Mesenchymal stem cell (in vitro differentiated cells and primary cell): Measurements from ENCODE around the gene SCGB3A1.

Source experiments
- DNase-seq: peaks from one replicate; pipeline ENCODE4 v3.0.0-alpha.2; 2013
- H2AFZ ChIP-seq: one replicate; pipeline ENCODE4 v1.6.1; 2013; ENCODE audit warnings: low read depth, mild to moderate bottlenecking, control low read depth, inconsistent platforms, low read length, moderate library complexity
- H2AK5ac ChIP-seq: 2 replicates; pipeline ENCODE4 v1.6.1; 2013; ENCODE audit warnings: low read length, moderate library complexity, mild to moderate bottlenecking, inconsistent platforms; ENCODE audit not compliant: severe bottlenecking
- H2BK120ac ChIP-seq: one replicate; pipeline ENCODE4 v1.6.1; 2013; ENCODE audit warnings: low read depth, mild to moderate bottlenecking, inconsistent platforms, low read length, moderate library complexity
- H2BK12ac ChIP-seq, 2 experiments: one replicate each; pipeline ENCODE4 v1.6.1; 2013; ENCODE audit warnings: inconsistent platforms in 2 of 2, low read length in 2 of 2, mild to moderate bottlenecking in 2 of 2, moderate library complexity in 2 of 2, control low read depth in 1 of 2
- H2BK15ac ChIP-seq: one replicate; pipeline ENCODE4 v1.6.1; 2013; ENCODE audit warnings: mild to moderate bottlenecking, low read depth, inconsistent platforms; ENCODE audit not compliant: poor library complexity, severe bottlenecking
- H2BK5ac ChIP-seq: 2 replicates; pipeline ENCODE4 v1.6.1; 2013; ENCODE audit warnings: low read depth, mild to moderate bottlenecking, low read length, control low read depth, inconsistent platforms; ENCODE audit not compliant: poor library complexity, severe bottlenecking
- H3K14ac ChIP-seq, 2 experiments: one replicate each; pipeline ENCODE4 v1.6.1; 2013; ENCODE audit warnings: inconsistent platforms in 2 of 2, low read length in 2 of 2, control low read depth in 1 of 2, mild to moderate bottlenecking in 1 of 2, moderate library complexity in 1 of 2
- H3K18ac ChIP-seq, 2 experiments: one replicate each; pipeline ENCODE4 v1.6.1; 2013; ENCODE audit warnings: inconsistent platforms in 2 of 2, low read length in 2 of 2, control low read depth in 1 of 2, low read depth in 1 of 2, mild to moderate bottlenecking in 1 of 2
- H3K23ac ChIP-seq, 2 experiments: one replicate each; pipeline ENCODE4 v1.6.1; 2013; ENCODE audit warnings: inconsistent platforms in 2 of 2, low read length in 2 of 2, mild to moderate bottlenecking in 2 of 2, moderate library complexity in 2 of 2, control low read depth in 1 of 2
- H3K27ac ChIP-seq: 2 replicates; pipeline ENCODE4 v1.5.1; 2013; ENCODE audit warnings: mild to moderate bottlenecking, moderate library complexity, low read length, control low read depth, inconsistent platforms; ENCODE audit not compliant: poor library complexity, severe bottlenecking
- H3K27me3 ChIP-seq, 2 experiments: 2 replicates each; pipeline versions ENCODE4 v1.6.1 to v1.7.0; 2013; ENCODE audit warnings: low read length in 2 of 2, mild to moderate bottlenecking in 2 of 2, moderate library complexity in 2 of 2, control low read depth in 1 of 2, inconsistent platforms in 1 of 2; ENCODE audit not compliant: control insufficient read depth in 1 of 2, insufficient read depth in 1 of 2
- H3K36me3 ChIP-seq, 2 experiments: 2 replicates each; pipeline versions ENCODE4 v1.6.1 to v1.7.0; 2013; ENCODE audit warnings: low read length in 2 of 2, control low read depth in 1 of 2, inconsistent platforms in 1 of 2, low read depth in 1 of 2, mild to moderate bottlenecking in 1 of 2; ENCODE audit not compliant: insufficient read depth in 2 of 2, control insufficient read depth in 1 of 2
- H3K4ac ChIP-seq, 2 experiments: one replicate each; pipeline ENCODE4 v1.6.1; 2013; ENCODE audit warnings: inconsistent platforms in 2 of 2, low read length in 2 of 2, mild to moderate bottlenecking in 2 of 2, moderate library complexity in 2 of 2, control low read depth in 1 of 2, low read depth in 1 of 2
- H3K4me1 ChIP-seq: 2 replicates; pipeline ENCODE4 v1.6.1; 2013; ENCODE audit warnings: low read depth, low read length, control low read depth; ENCODE audit not compliant: control insufficient read depth, insufficient read depth
- H3K4me2 ChIP-seq: 2 replicates; pipeline ENCODE4 v1.6.1; 2013; ENCODE audit warnings: low read length, mild to moderate bottlenecking, inconsistent platforms; ENCODE audit not compliant: poor library complexity, severe bottlenecking
- H3K4me3 ChIP-seq, 2 experiments: 2 replicates each; pipeline versions ENCODE4 v1.5.1 to v1.7.0; 2013; ENCODE audit warnings: low read length in 2 of 2, mild to moderate bottlenecking in 2 of 2, control low read depth in 1 of 2, low read depth in 1 of 2; ENCODE audit not compliant: insufficient read depth in 1 of 2
- H3K79me1 ChIP-seq: replicated peaks from 2 replicates; pipeline ENCODE4 v1.6.1; 2013; ENCODE audit warnings: mild to moderate bottlenecking, control low read depth, low read length, inconsistent platforms; ENCODE audit not compliant: poor library complexity, severe bottlenecking
- H3K9ac ChIP-seq: 2 replicates; pipeline ENCODE4 v1.7.0; 2013; ENCODE audit warnings: mild to moderate bottlenecking, low read length, moderate library complexity
- H3K9me3 ChIP-seq: 2 replicates; pipeline ENCODE4 v1.7.0; 2013; ENCODE audit warnings: mild to moderate bottlenecking, low read length; ENCODE audit not compliant: control insufficient read depth
- H4K8ac ChIP-seq: one replicate; pipeline ENCODE4 v1.6.1; 2013; ENCODE audit warnings: inconsistent platforms, mild to moderate bottlenecking, low read length, moderate library complexity
- H4K91ac ChIP-seq: one replicate; pipeline ENCODE4 v1.6.1; 2013; ENCODE audit warnings: mild to moderate bottlenecking, low read length, inconsistent platforms
- WGBS: methylation state at CpG from one replicate; pipeline ENCODE4 v1.1.7; 2013; ENCODE audit warnings: mixed read lengths; 5-methylcytosine and 5-hydroxymethylcytosine counted together

The SCGB3A1 gene

GRCh38 chr5:180619563-180619915, 28.2 kb upstream of the SCGB3A1 start:
- H2BK5ac ChIP-seq = no peak overlapping the region
- DNase-seq = no peak
- peaks cover 20 to 28% of the 10 kb centered on the region in 2 experiments for H3K27me3 ChIP-seq
- H2BK15ac ChIP-seq = no peak overlapping the region
- H2AFZ ChIP-seq = no peak overlapping the region
- H3K9me3 ChIP-seq = no peaks in the 10 kb centered on the region
- H3K27ac ChIP-seq = no peak overlapping the region
- H3K4me2 ChIP-seq = no peak overlapping the region
- no peak overlapping the region for H3K18ac ChIP-seq
- H4K8ac ChIP-seq = no peak overlapping the region
- H3K79me1 ChIP-seq = no peaks in the 10 kb centered on the region
- H3K36me3 ChIP-seq = no peaks in the 10 kb centered on the region
- H3K14ac ChIP-seq = no peak overlapping the region
- no peak overlapping the region for H4K91ac ChIP-seq
- H2AK5ac ChIP-seq = no peak overlapping the region
- H2BK120ac ChIP-seq = no peak overlapping the region
- H3K4ac ChIP-seq = no peak overlapping the region
- H3K23ac ChIP-seq = no peak overlapping the region
- H2BK12ac ChIP-seq = no peak overlapping the region
- WGBS = 85% methylated on average over 22 of the region's 22 CpGs
- peaks cover 15% of the 10 kb centered on the region for H3K4me1 ChIP-seq
- no peak overlapping the region for H3K9ac ChIP-seq
- H3K4me3 ChIP-seq = no peak overlapping the region

- H2BK120ac ChIP-seq = no peak overlapping the region
- H3K4me2 ChIP-seq = peak overlapping the region; percentile 91
- peaks cover 20 to 28% of the 10 kb centered on the region in 2 experiments for H3K27me3 ChIP-seq
- H3K4me3 ChIP-seq = peak overlapping the region; percentile 47 to 51
- no peak overlapping the region for H3K23ac ChIP-seq
- no peak overlapping the region for H2AK5ac ChIP-seq
- WGBS = 3% methylated on average over 37 of the region's 90 CpGs
- no peak overlapping the region for H3K14ac ChIP-seq
- peak; percentile 48 for DNase-seq
- H2BK5ac ChIP-seq = no peak overlapping the region
- no peak overlapping the region for H3K27ac ChIP-seq
- H2BK15ac ChIP-seq = no peak overlapping the region
- peaks cover 15% of the 10 kb centered on the region for H3K4me1 ChIP-seq
- H3K9me3 ChIP-seq = no peaks in the 10 kb centered on the region
- no peaks in the 10 kb centered on the region for H3K36me3 ChIP-seq
- no peak overlapping the region for H4K8ac ChIP-seq
- no peak overlapping the region for H3K9ac ChIP-seq
- no peak overlapping the region for H2AFZ ChIP-seq
- H2BK12ac ChIP-seq = no peak overlapping the region
- H3K79me1 ChIP-seq = no peaks in the 10 kb centered on the region
- H3K18ac ChIP-seq = no peak overlapping the region
- no peak overlapping the region for H4K91ac ChIP-seq
- no peak overlapping the region for H3K4ac ChIP-seq
These were observed 27.7 kb upstream of the SCGB3A1 start for GRCh38 chr5:180618829-180619562.

- Histone ChIP-seq H2BK15ac (no peak overlapping the region), H3K4ac (no peak overlapping the region), H3K36me3 (no peaks in the 10 kb centered on the region), H3K27me3 (peaks cover 20 to 28% of the 10 kb centered on the region in 2 experiments), H2AK5ac (no peak overlapping the region), H2BK5ac (no peak overlapping the region), H3K23ac (no peak overlapping the region), H3K14ac (no peak overlapping the region), H3K27ac (no peak overlapping the region), H3K79me1 (no peaks in the 10 kb centered on the region), H4K8ac (no peak overlapping the region), H3K4me2 (peak overlapping the region; percentile 91), H2BK120ac (no peak overlapping the region), H3K4me1 (peaks cover 18% of the 10 kb centered on the region), H2AFZ (no peak overlapping the region), H3K18ac (no peak overlapping the region), H4K91ac (no peak overlapping the region), H2BK12ac (no peak overlapping the region), H3K9ac (no peak overlapping the region), H3K4me3 (peak overlapping the region; percentile 47 to 51), H3K9me3 (no peaks in the 10 kb centered on the region)
- no peak for DNase-seq
- WGBS = 12% methylated on average over 15 of the region's 15 CpGs
These were observed 27.2 kb upstream of the SCGB3A1 start for GRCh38 chr5:180618487-180618828.

- no peaks in the 10 kb centered on the region for H3K36me3 ChIP-seq
- WGBS = 85% methylated on average over 11 of the region's 11 CpGs
- DNase-seq = no peak
These were observed 22.5 kb upstream of the SCGB3A1 start for GRCh38 chr5:180613814-180614188.

More at GRCh38 chr5:180613814-180614188, 22.5 kb upstream of the SCGB3A1 start:
- Histone ChIP-seq H2BK5ac (no peak overlapping the region), H3K4me1 (peaks cover 11% of the 10 kb centered on the region), H3K79me1 (no peaks in the 10 kb centered on the region), H3K4me2 (no peak overlapping the region), H3K14ac (no peak overlapping the region), H3K18ac (no peak overlapping the region), H3K4me3 (no peak overlapping the region), H2BK15ac (no peak overlapping the region), H4K8ac (no peak overlapping the region), H3K27me3 (peaks cover 14 to 30% of the 10 kb centered on the region in 2 experiments), H3K27ac (no peak overlapping the region), H3K9ac (no peak overlapping the region), H3K4ac (no peak overlapping the region), H2AFZ (no peak overlapping the region), H4K91ac (no peak overlapping the region), H2BK12ac (no peak overlapping the region), H2AK5ac (no peak overlapping the region), H3K23ac (no peak overlapping the region), H3K9me3 (no peaks in the 10 kb centered on the region), H2BK120ac (no peak overlapping the region)
